Esophagus muscularis mucosa (tissue), 4 donors: ENCODE results near the gene RILPL1. TPM values are rescaled to one million over a fixed set of nuclear protein-coding genes. Genes with fewer than 3 reads are reported as not detected.
"Not testable (repeated sequence)": the region's sequence is repeated elsewhere in the genome, so short reads cannot be mapped to it uniquely, and the experiment has no call there.

Experiments used
- DNase-seq: peaks from one replicate; pipeline ENCODE4 v3.0.0-alpha.2; 2017; ENCODE audit errors: extremely low spot score
- H3K27ac ChIP-seq, 4 donors: fragments of 200-600 bp; sonication (generic); replicated peaks in 1 of 4; 1 replicate in 3 of 4; 2 replicates in 1 of 4; pipeline ENCODE4 v1.5.1; 2016 to 2019; ENCODE audit warnings: mild to moderate bottlenecking in 1 of 4
- H3K27me3 ChIP-seq, 4 donors: fragments of 200-600 bp; sonication (generic); one replicate each; pipeline versions ENCODE4 v1.5.1 to v1.6.0; 2016 to 2019
- H3K36me3 ChIP-seq, 4 donors: fragments of 200-600 bp; sonication (generic); one replicate each; pipeline ENCODE4 v1.5.1; 2016 to 2019
- H3K4me1 ChIP-seq, 4 donors: fragments of 200-600 bp; sonication (generic); one replicate each; pipeline ENCODE4 v1.5.1; 2016 to 2019
- H3K4me3 ChIP-seq, 4 donors: fragments of 200-600 bp; sonication (generic); 1 replicate in 2 of 4; 2 replicates in 2 of 4; pipeline ENCODE4 v1.5.1; 2016 to 2019; ENCODE audit warnings: mild to moderate bottlenecking in 4 of 4, moderate library complexity in 1 of 4
- H3K9me3 ChIP-seq, 4 donors: fragments of 200-600 bp; sonication (generic); 1 replicate in 3 of 4; 2 replicates in 1 of 4; pipeline ENCODE4 v1.5.1; 2016 to 2019
- CTCF ChIP-seq, 3 experiments: fragments of 200-600 bp in 2 of 3; fragments of 450-650 bp in 1 of 3; sonication (generic) in 2 of 3; IDR thresholded peaks; one replicate each; pipeline ENCODE4 v1.5.1; 2017 to 2019; ENCODE audit warnings: antibody characterized with exemption in 3 of 3, mild to moderate bottlenecking in 2 of 3, moderate library complexity in 1 of 3
- EP300 ChIP-seq: sonication (generic); formaldehyde crosslinking; IDR thresholded peaks from one replicate; pipeline ENCODE4 v1.6.1; 2017; ENCODE audit warnings: antibody characterized with exemption
- POLR2A ChIP-seq: fragments of 450-650 bp; IDR thresholded peaks from one replicate; pipeline ENCODE4 v1.6.1; 2017; ENCODE audit warnings: antibody characterized with exemption, moderate library complexity, mild to moderate bottlenecking, low read depth
- POLR2AphosphoS5 ChIP-seq, 2 donors: sonication (generic); formaldehyde crosslinking; IDR thresholded peaks; one replicate each; pipeline ENCODE4 v1.6.1; 2017; ENCODE audit warnings: antibody characterized with exemption in 2 of 2
- WGBS: methylation state at CpG from one replicate; pipeline ENCODE4 v1.1.5; 2018; 5-methylcytosine and 5-hydroxymethylcytosine counted together
- intact Hi-C: fragments of 100-400 bp; cut with DNase I; formaldehyde crosslinking; loops from one replicate; pipeline ENCODE4 v1.15.1; 2023
- total RNA-seq, 4 donors: library from RNA; depleted of rRNA; stranded (reverse); fragments of >200 nt; gene quantifications; one replicate each; pipeline versions ENCODE4 v1.1.0 to v1.2.1, GENCODE V29; 2016

The RILPL1 gene
- total RNA-seq, 4 donors from 2014 or later: 19.9 to 54.4 (median 38.4) TPM

- Histone ChIP-seq H3K9me3 (no peaks in the 10 kb centered on the region), H3K4me3 (no peak overlapping the region), H3K4me1 (peaks cover 16 to 27% (median 21%) of the 10 kb centered on the region in 4 donors), H3K27me3 (no peaks in the 10 kb centered on the region), H3K27ac (peak overlapping the region; percentile 64 to 84 (median 80)), H3K36me3 (peaks cover 54 to 82% (median 66%) of the 10 kb centered on the region in 4 donors)
- TF ChIP-seq CTCF (IDR thresholded peaks at IDR 0.05) (no peak), POLR2A (no peak), EP300 (no peak), POLR2AphosphoS5 (IDR thresholded peaks at IDR 0.05) (no peak)
- no peak for DNase-seq
- intact Hi-C loops: no loop called here
- 97% methylated on average over 14 of the region's 14 CpGs for WGBS
These were observed 12.7 kb downstream of the RILPL1 start for GRCh38 chr12:123520567-123521474.

GRCh38 chr12:123519141-123520001 is 14.1 kb downstream of the RILPL1 start:
- no peak for DNase-seq
- H3K4me1 ChIP-seq: peaks cover 16 to 24% (median 21%) of the 10 kb centered on the region in 4 donors
- H3K27ac ChIP-seq: peak overlapping the region; percentile 64 to 84 (median 80)
- intact Hi-C loops: no loop called here
- H3K9me3 ChIP-seq: no peaks in the 10 kb centered on the region
- peak in 1 of 2 donors; percentile 16 for TF ChIP-seq POLR2AphosphoS5 (IDR thresholded peaks at IDR 0.05)
- TF ChIP-seq EP300: no peak
- H3K4me3 ChIP-seq: peak overlapping the region; percentile 22 to 48 (median 26)
- peaks cover 54 to 80% (median 69%) of the 10 kb centered on the region in 4 donors for H3K36me3 ChIP-seq
- 55% methylated on average over 16 of the region's 24 CpGs for WGBS
- H3K27me3 ChIP-seq: no peaks in the 10 kb centered on the region

- no peak overlapping the region for H3K4me3 ChIP-seq
- H3K27ac ChIP-seq: no peak overlapping the region
- H3K4me1 ChIP-seq: peaks cover 16 to 24% (median 23%) of the 10 kb centered on the region in 4 donors
- TF ChIP-seq POLR2A (no peak), POLR2AphosphoS5 (IDR thresholded peaks at IDR 0.05) (no peak), CTCF (IDR thresholded peaks at IDR 0.05) (no peak), EP300 (no peak)
- no peak for DNase-seq
- intact Hi-C loops: no loop called here
- H3K36me3 ChIP-seq: peaks cover 36 to 75% (median 67%) of the 10 kb centered on the region in 4 donors
- H3K9me3 ChIP-seq: no peaks in the 10 kb centered on the region
- 83% methylated on average over 11 of the region's 11 CpGs for WGBS
- no peaks in the 10 kb centered on the region for H3K27me3 ChIP-seq
These were observed 17.2 kb downstream of the RILPL1 start for GRCh38 chr12:123516216-123516780.

GRCh38 chr12:123514582-123515221 is 18.8 kb downstream of the RILPL1 start:
- WGBS: 100% methylated on average over 1 of the region's 1 CpG
- DNase-seq, H3K9me3 ChIP-seq, intact Hi-C loops, H3K27ac ChIP-seq, H3K27me3 ChIP-seq, H3K4me3 ChIP-seq: not testable (repeated sequence)
- peaks cover 36 to 73% (median 66%) of the 10 kb centered on the region in 4 donors for H3K36me3 ChIP-seq
- peaks cover 13 to 19% (median 17%) of the 10 kb centered on the region in 4 donors for H3K4me1 ChIP-seq

GRCh38 chr12:123513805-123514204 is 19.7 kb downstream of the RILPL1 start:
- no peak overlapping the region for H3K4me3 ChIP-seq
- H3K27ac ChIP-seq: no peak overlapping the region
- no peak for DNase-seq
- H3K9me3 ChIP-seq: no peaks in the 10 kb centered on the region
- H3K4me1 ChIP-seq: peaks cover 4 to 21% (median 11%) of the 10 kb centered on the region in 4 donors
- no peak for TF ChIP-seq POLR2AphosphoS5 (IDR thresholded peaks at IDR 0.05)
- no peak for TF ChIP-seq EP300
- no peak for TF ChIP-seq POLR2A
- intact Hi-C loops: no loop called here
- peaks cover 36 to 71% (median 61%) of the 10 kb centered on the region in 4 donors for H3K36me3 ChIP-seq
- WGBS: 75% methylated on average over 13 of the region's 13 CpGs
- no peaks in the 10 kb centered on the region for H3K27me3 ChIP-seq
